OCI-LY1 (cell line): ENCODE measurements around the gene CFAP99.

Experiments
- CTCF ChIP-seq: fragments of 200-600 bp; sonication (generic), shearing (Covaris generic); IDR thresholded peaks from 2 replicates; pipeline ENCODE4 v1.5.1; 2017; ENCODE audit warnings: mild to moderate bottlenecking, antibody characterized with exemption, low read length, moderate library complexity, mixed read lengths
- EZH2 ChIP-seq: fragments of 200-600 bp; sonication (generic), shearing (Covaris generic); IDR thresholded peaks from 2 replicates; pipeline ENCODE4 v1.8.0; 2017; ENCODE audit warnings: borderline replicate concordance, mixed run types, mild to moderate bottlenecking, antibody characterized with exemption, low read length, moderate library complexity, mixed read lengths

DNA sequence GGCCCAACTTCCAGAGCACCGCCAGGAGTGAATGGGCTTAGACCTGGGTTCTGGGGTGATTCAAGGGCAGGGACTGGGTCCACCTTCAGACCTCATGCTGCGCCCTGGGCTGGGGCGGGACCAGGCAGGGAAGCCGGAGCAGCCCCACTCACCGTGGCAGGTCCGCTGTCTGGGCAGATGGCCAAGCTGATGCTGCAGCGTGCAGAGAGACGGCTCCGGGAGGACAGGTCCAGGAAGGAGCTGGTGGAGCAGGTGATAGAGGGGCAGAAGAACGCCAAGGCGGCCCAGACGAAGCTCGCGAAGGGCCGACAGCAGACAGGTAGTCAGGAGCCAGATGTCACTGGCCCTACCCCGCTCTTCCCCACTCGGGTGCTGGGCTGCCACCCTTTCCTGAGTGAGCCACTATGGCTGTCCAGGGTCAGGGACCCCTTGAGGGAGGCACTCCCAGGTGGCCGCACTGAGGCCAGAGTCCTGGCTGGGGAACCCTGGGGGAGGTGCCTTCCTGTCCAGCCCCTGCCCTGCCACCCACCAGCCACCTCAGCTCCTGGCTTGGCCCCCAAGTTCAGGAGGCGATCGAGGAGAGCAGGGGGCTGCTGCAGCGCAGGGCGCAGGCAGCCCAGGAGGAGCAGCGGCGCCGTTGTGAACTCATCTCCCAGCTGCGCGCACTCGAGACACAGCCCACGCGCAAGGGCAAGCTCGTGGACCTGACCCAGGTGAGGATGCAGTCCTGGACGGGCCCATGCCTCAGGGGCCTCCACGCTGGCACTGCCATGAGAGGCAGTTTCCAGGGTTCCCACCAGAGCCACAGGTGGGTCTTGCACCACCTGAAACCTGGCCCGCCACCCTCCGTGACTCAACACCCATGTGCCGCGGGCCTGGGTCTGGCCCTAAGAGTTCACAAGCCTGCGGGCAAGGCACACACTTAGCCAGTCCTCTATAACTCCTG, 40.1 kb downstream of the CFAP99 start:
- no peak for TF ChIP-seq CTCF
- no peak for TF ChIP-seq EZH2
